GM19395 (cell line): ENCODE results near the gene CLK4.

Experiments
- ATAC-seq: cut with Tn5 transposase; IDR thresholded peaks from one replicate; pipeline ENCODE4 v1.9.1; 2021; ENCODE audit warnings: mild to moderate bottlenecking, moderate library complexity; ENCODE audit not compliant: unreplicated experiment

The CLK4 gene

GRCh38 chr5:178554311-178554710, 72.5 kb downstream of the CLK4 start:
- ATAC-seq, result no peak

GRCh38 chr5:178553517-178553916, 73.3 kb downstream of the CLK4 start:
- ATAC-seq, result no peak
